GM19463 (cell line): ENCODE measurements around the gene RPSA.
"Not testable (repeated sequence)": the region's sequence is repeated elsewhere in the genome, so short reads cannot be mapped to it uniquely, and the experiment has no call there.

Source experiments
- ATAC-seq: cut with Tn5 transposase; IDR thresholded peaks from one replicate; pipeline ENCODE4 v1.9.1; 2021; ENCODE audit warnings: mild to moderate bottlenecking, moderate library complexity; ENCODE audit not compliant: unreplicated experiment

Gene RPSA

GRCh38 chr3:39418556-39419225 is 12.2 kb downstream of the RPSA start:
- not testable (repeated sequence) for ATAC-seq

- no peak for ATAC-seq
Observed at GRCh38 chr3:39419742-39420315, 13.3 kb downstream of the RPSA start.

GRCh38 chr3:39420543-39420942 is 14.0 kb downstream of the RPSA start:
- no peak for ATAC-seq

- no peak for ATAC-seq
Observed at GRCh38 chr3:39423436-39423970, 17.0 kb downstream of the RPSA start.

GRCh38 chr3:39426312-39426711 is 19.8 kb downstream of the RPSA start:
- no peak for ATAC-seq

- no peak for ATAC-seq
Observed at GRCh38 chr3:39427506-39427905, 21.0 kb downstream of the RPSA start.

GRCh38 chr3:39428745-39429201 is 22.3 kb downstream of the RPSA start:
- no peak for ATAC-seq

GRCh38 chr3:39429466-39429865 is 22.9 kb downstream of the RPSA start:
- ATAC-seq = no peak

- no peak for ATAC-seq
Observed at GRCh38 chr3:39432342-39432741, 25.8 kb downstream of the RPSA start.

GRCh38 chr3:39433642-39434041 is 27.1 kb downstream of the RPSA start:
- ATAC-seq = no peak

- peak; percentile 97 for ATAC-seq
Observed at GRCh38 chr3:39434574-39434973, 28.1 kb downstream of the RPSA start.

GRCh38 chr3:39435006-39435748 is 28.7 kb downstream of the RPSA start:
- ATAC-seq = no peak

GRCh38 chr3:39438880-39439279 is 32.4 kb downstream of the RPSA start:
- ATAC-seq = no peak

GRCh38 chr3:39440316-39440715 is 33.8 kb downstream of the RPSA start:
- ATAC-seq = no peak

- no peak for ATAC-seq
Observed at GRCh38 chr3:39443530-39443929, 37.0 kb downstream of the RPSA start.

- no peak for ATAC-seq
Observed at GRCh38 chr3:39445927-39446326, 39.4 kb downstream of the RPSA start.

GRCh38 chr3:39446444-39446843 is 39.9 kb downstream of the RPSA start:
- ATAC-seq = no peak

- peak; percentile 81 for ATAC-seq
Observed at GRCh38 chr3:39447637-39448483, 41.3 kb downstream of the RPSA start.

- ATAC-seq = no peak
Observed at GRCh38 chr3:39448506-39449233, 42.1 kb downstream of the RPSA start.

- ATAC-seq = no peak
Observed at GRCh38 chr3:39449796-39450195, 43.3 kb downstream of the RPSA start.
